ENCODE data around the gene TIMM10B. TPM values are rescaled to one million over a fixed set of nuclear protein-coding genes. Genes with fewer than 3 reads are reported as not detected.
A peak's percentile ranks its signal among the peaks of the same experiment; 100 is the strongest.

The TIMM10B gene
- total and polyA plus RNA-seq, 2 experiments from 2014 or later, result 33.7 to 46.2 TPM

GRCh38 chr11:6480299-6480914 lies 894 bp upstream of the TIMM10B start:
- H3K4me1 ChIP-seq (ENCODE audit: low read depth), result peaks cover 8% of the 10 kb centered on the region
- peak in 1 of 2 donors; percentile 24 for DNase-seq (ENCODE audit: low read depth in 1 of 2, low spot score in 1 of 2)
- H3K27me3 ChIP-seq, result no peaks in the 10 kb centered on the region
- H3K4me3 ChIP-seq, result peak overlapping the region; percentile 79
- H3K27ac ChIP-seq, result peak overlapping the region; percentile 77
- peaks cover 19% of the 10 kb centered on the region for H3K36me3 ChIP-seq
- H3K9me3 ChIP-seq (ENCODE audit: low read depth), result no peaks in the 10 kb centered on the region
- TF ChIP-seq CTCF (IDR thresholded peaks at IDR 0.05; ENCODE audit: low read depth, low read length), result no peak

- no peak for TF ChIP-seq CTCF (IDR thresholded peaks at IDR 0.05; ENCODE audit: low read depth, low read length)
- H3K9me3 ChIP-seq (ENCODE audit: low read depth), result no peaks in the 10 kb centered on the region
- peak in 1 of 2 donors; percentile 13 for DNase-seq (ENCODE audit: low read depth in 1 of 2, low spot score in 1 of 2)
- peaks cover 8% of the 10 kb centered on the region for H3K4me1 ChIP-seq (ENCODE audit: low read depth)
- peak overlapping the region; percentile 79 for H3K4me3 ChIP-seq
- H3K27me3 ChIP-seq, result no peaks in the 10 kb centered on the region
- peak overlapping the region; percentile 99 for H3K27ac ChIP-seq
- peaks cover 24% of the 10 kb centered on the region for H3K36me3 ChIP-seq
Measured at GRCh38 chr11:6481924-6482275, 599 bp downstream of the TIMM10B start.

GRCh38 chr11:6482441-6482840 lies 1.1 kb downstream of the TIMM10B start:
- Histone ChIP-seq H3K27ac (peak overlapping the region; percentile 99), H3K4me3 (peak overlapping the region; percentile 79), H3K4me1 (ENCODE audit: low read depth) (peaks cover 8% of the 10 kb centered on the region), H3K9me3 (ENCODE audit: low read depth) (no peaks in the 10 kb centered on the region), H3K36me3 (peaks cover 24% of the 10 kb centered on the region), H3K27me3 (no peaks in the 10 kb centered on the region)
- no peak for TF ChIP-seq CTCF (IDR thresholded peaks at IDR 0.05; ENCODE audit: low read depth, low read length)
- no peak for DNase-seq (ENCODE audit: low read depth in 1 of 2, low spot score in 1 of 2)

GRCh38 chr11:6483015-6483414 lies 1.7 kb downstream of the TIMM10B start:
- peaks cover 8% of the 10 kb centered on the region for H3K4me1 ChIP-seq (ENCODE audit: low read depth)
- TF ChIP-seq CTCF (IDR thresholded peaks at IDR 0.05; ENCODE audit: low read depth, low read length), result no peak
- no peak for DNase-seq (ENCODE audit: low read depth in 1 of 2, low spot score in 1 of 2)
- peaks cover 26% of the 10 kb centered on the region for H3K36me3 ChIP-seq
- H3K27ac ChIP-seq, result no peak overlapping the region
- no peak overlapping the region for H3K4me3 ChIP-seq
- no peaks in the 10 kb centered on the region for H3K27me3 ChIP-seq
- no peaks in the 10 kb centered on the region for H3K9me3 ChIP-seq (ENCODE audit: low read depth)

GRCh38 chr11:6485661-6486060 lies 4.4 kb downstream of the TIMM10B start:
- DNase-seq (ENCODE audit: low read depth in 1 of 2, low spot score in 1 of 2), result peak in 1 of 2 donors; percentile 54
- Histone ChIP-seq H3K9me3 (ENCODE audit: low read depth) (no peaks in the 10 kb centered on the region), H3K27me3 (no peaks in the 10 kb centered on the region), H3K4me3 (no peak overlapping the region), H3K27ac (no peak overlapping the region), H3K4me1 (ENCODE audit: low read depth) (peaks cover 8% of the 10 kb centered on the region), H3K36me3 (peaks cover 29% of the 10 kb centered on the region)
- TF ChIP-seq CTCF (IDR thresholded peaks at IDR 0.05; ENCODE audit: low read depth, low read length), result no peak
